Astrocyte of the cerebellum (primary cell): ENCODE data around the gene HARBI1.
A peak's percentile ranks its signal among the peaks of the same experiment; 100 is the strongest.

ENCODE experiments used
- DNase-seq: peaks from one replicate; pipeline ENCODE4 v3.0.0-alpha.2; 2011; ENCODE audit warnings: low read depth
- H3K4me3 ChIP-seq: 2 replicates; pipeline ENCODE4 v1.5.1; 2011; ENCODE audit warnings: mild to moderate bottlenecking, low read depth, low read length, moderate library complexity
- CTCF ChIP-seq: IDR thresholded peaks from 2 replicates; pipeline ENCODE4 v1.5.1; 2012; ENCODE audit warnings: low read length, low read depth, moderate library complexity, mild to moderate bottlenecking; ENCODE audit errors: missing control alignments
- in situ Hi-C: cut with HindIII; loops from 2 replicates; pipeline ENCODE4 v1.10.0; 2017; ENCODE audit warnings: low sequenced_read_pairs

The HARBI1 gene

GRCh38 chr11:46628961-46629360 lies 11.9 kb upstream of the HARBI1 start:
- no peak for DNase-seq
- in situ Hi-C loops: no loop called here

GRCh38 chr11:46625406-46625805 lies 8.4 kb upstream of the HARBI1 start:
- TF ChIP-seq CTCF: no peak
- in situ Hi-C loops: no loop called here
- H3K4me3 ChIP-seq: no peak overlapping the region
- no peak for DNase-seq

More at GRCh38 chr11:46628961-46629360, 11.9 kb upstream of the HARBI1 start:
- no peak overlapping the region for H3K4me3 ChIP-seq
- no peak for TF ChIP-seq CTCF

- peak overlapping the region; percentile 99 for H3K4me3 ChIP-seq
- DNase-seq: no peak
- TF ChIP-seq CTCF: no peak
- in situ Hi-C loops: no loop called here
These were observed 1.8 kb upstream of the HARBI1 start for GRCh38 chr11:46618837-46619236.

- H3K4me3 ChIP-seq: peak overlapping the region; percentile 99
- TF ChIP-seq CTCF: no peak
- in situ Hi-C loops: no loop called here
- no peak for DNase-seq
These were observed 916 bp upstream of the HARBI1 start for GRCh38 chr11:46617972-46618314.

- in situ Hi-C loops: no loop called here
- TF ChIP-seq CTCF: no peak
- DNase-seq: peak; percentile 9
- peak overlapping the region; percentile 99 for H3K4me3 ChIP-seq
These were observed 385 bp downstream of the HARBI1 start for GRCh38 chr11:46616551-46617133.

- no peak for TF ChIP-seq CTCF
- in situ Hi-C loops: no loop called here
- no peak for DNase-seq
- H3K4me3 ChIP-seq: no peak overlapping the region
These were observed 1.3 kb downstream of the HARBI1 start for GRCh38 chr11:46615756-46616155.
